Muscle of leg (tissue), 11 donors: ENCODE data around the gene AMOTL2. TPM values are rescaled to one million over a fixed set of nuclear protein-coding genes. Genes with fewer than 3 reads are reported as not detected.

Experiments
- DNase-seq: peaks from one replicate; pipeline ENCODE4 v3.0.0; 2013
- H3K27ac ChIP-seq: one replicate; pipeline ENCODE4 v1.5.1; 2013; ENCODE audit warnings: mild to moderate bottlenecking, low read length, control low read depth
- H3K27me3 ChIP-seq: one replicate; pipeline ENCODE4 v1.6.1; 2013; ENCODE audit warnings: low read length; ENCODE audit not compliant: control insufficient read depth, insufficient read depth
- H3K36me3 ChIP-seq: one replicate; pipeline ENCODE4 v1.6.1; 2013; ENCODE audit warnings: low read length; ENCODE audit not compliant: control insufficient read depth, insufficient read depth
- H3K4me1 ChIP-seq: one replicate; pipeline ENCODE4 v1.6.1; 2013; ENCODE audit warnings: low read length; ENCODE audit not compliant: control insufficient read depth, insufficient read depth
- H3K4me3 ChIP-seq: one replicate; pipeline ENCODE4 v1.5.1; 2013; ENCODE audit warnings: low read length, control low read depth
- H3K9me3 ChIP-seq: replicated peaks from 2 replicates; pipeline ENCODE4 v1.6.1; 2013; ENCODE audit warnings: low read depth, low read length; ENCODE audit not compliant: control insufficient read depth
- WGBS: methylation state at CpG from one replicate; pipeline ENCODE4 v1.1.5; 2013; ENCODE audit warnings: missing lambda C conversion rate; ENCODE audit not compliant: insufficient coverage; 5-methylcytosine and 5-hydroxymethylcytosine counted together
- polyA plus RNA-seq, 8 donors: library from polyadenylated mRNA; unstranded; fragments of 120-200 nt; gene quantifications; one replicate each; pipeline versions ENCODE4 v1.2.1 to v1.2.3, GENCODE V29; 2013; ENCODE audit warnings: inconsistent platforms in 1 of 8, low replicate concordance in 1 of 8; ENCODE audit not compliant: insufficient read length in 8 of 8, insufficient read depth in 1 of 8
- total RNA-seq: library from RNA; stranded (reverse); fragments of 120-200 nt; gene quantifications from one replicate; pipeline ENCODE4 v1.2.4, GENCODE V29; 2013

AMOTL2 gene
- total and polyA plus RNA-seq, 9 donors = 49.4 to 77.0 (median 58.9) TPM

- no peak for DNase-seq
- H3K4me1 ChIP-seq = peaks cover 30% of the 10 kb centered on the region
- WGBS = no CpG with 5 or more reads among the region's 7 CpGs
- no peak overlapping the region for H3K27ac ChIP-seq
- H3K27me3 ChIP-seq = no peaks in the 10 kb centered on the region
- H3K9me3 ChIP-seq = peaks cover 9% of the 10 kb centered on the region
- no peaks in the 10 kb centered on the region for H3K36me3 ChIP-seq
- H3K4me3 ChIP-seq = no peak overlapping the region
Observed at GRCh38 chr3:134397755-134398154, 23.5 kb upstream of the AMOTL2 start.

GRCh38 chr3:134395103-134395502 is 20.9 kb upstream of the AMOTL2 start:
- peaks cover 45% of the 10 kb centered on the region for H3K4me1 ChIP-seq
- no CpG with 5 or more reads among the region's 1 CpG for WGBS
- no peaks in the 10 kb centered on the region for H3K27me3 ChIP-seq
- no peaks in the 10 kb centered on the region for H3K9me3 ChIP-seq
- DNase-seq = no peak
- no peak overlapping the region for H3K4me3 ChIP-seq
- no peaks in the 10 kb centered on the region for H3K36me3 ChIP-seq
- H3K27ac ChIP-seq = no peak overlapping the region

DNA sequence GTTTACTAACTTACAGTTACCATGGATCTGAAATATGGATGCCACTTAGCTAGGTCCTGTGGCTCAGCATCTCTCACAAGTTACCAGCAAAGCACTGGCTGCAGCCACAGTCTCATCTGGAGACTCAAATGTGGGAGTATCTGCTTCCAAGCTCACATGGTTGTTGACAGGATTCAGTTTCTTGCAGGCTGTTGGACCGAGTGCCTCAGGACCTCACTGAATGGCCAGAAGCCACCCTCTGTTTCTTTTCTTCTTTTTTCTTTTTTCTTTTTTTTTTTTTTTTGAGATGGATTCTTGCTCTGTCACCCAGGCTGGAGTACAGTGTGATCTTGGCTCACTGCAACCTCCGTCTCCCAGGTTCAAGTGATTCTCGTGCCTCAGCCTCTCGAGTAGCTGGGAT is 20.1 kb upstream of the AMOTL2 start:
- Histone ChIP-seq H3K27me3 (no peaks in the 10 kb centered on the region), H3K4me3 (no peak overlapping the region), H3K27ac (no peak overlapping the region), H3K9me3 (peaks cover 3% of the 10 kb centered on the region), H3K36me3 (no peaks in the 10 kb centered on the region), H3K4me1 (peaks cover 48% of the 10 kb centered on the region)
- no CpG with 5 or more reads among the region's 4 CpGs for WGBS
- DNase-seq = peak; percentile 66

DNA sequence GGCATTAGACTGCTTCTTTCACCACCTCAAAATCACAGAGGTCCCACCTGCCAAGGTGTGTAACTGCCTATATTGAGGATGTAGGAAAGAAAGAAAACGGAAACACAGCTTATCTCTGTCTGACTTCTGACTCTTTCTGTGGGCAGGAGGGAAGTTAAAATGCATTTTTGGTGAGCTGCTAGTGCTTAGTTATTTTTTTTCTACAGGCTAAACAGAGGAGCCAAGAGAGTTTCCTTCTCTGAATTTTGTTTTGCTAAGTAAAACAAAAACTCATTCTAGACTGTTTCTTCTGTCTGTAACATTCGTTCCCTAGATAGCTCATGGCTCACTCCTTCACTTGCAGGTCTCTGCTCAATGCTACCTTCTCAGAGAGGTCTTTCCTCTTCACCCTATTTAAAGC is 18.8 kb upstream of the AMOTL2 start:
- peaks cover 3% of the 10 kb centered on the region for H3K9me3 ChIP-seq
- H3K27ac ChIP-seq = peak overlapping the region; percentile 71
- peak; percentile 64 for DNase-seq
- H3K36me3 ChIP-seq = no peaks in the 10 kb centered on the region
- H3K4me3 ChIP-seq = no peak overlapping the region
- H3K27me3 ChIP-seq = peaks cover 2% of the 10 kb centered on the region
- WGBS = 33% methylated on average over 1 of the region's 2 CpGs
- H3K4me1 ChIP-seq = peaks cover 58% of the 10 kb centered on the region

- DNase-seq = peak; percentile 94
- no peak overlapping the region for H3K4me3 ChIP-seq
- peaks cover 3% of the 10 kb centered on the region for H3K9me3 ChIP-seq
- no CpG with 5 or more reads among the region's 1 CpG for WGBS
- peak overlapping the region; percentile 71 for H3K27ac ChIP-seq
- H3K27me3 ChIP-seq = peaks cover 2% of the 10 kb centered on the region
- H3K4me1 ChIP-seq = peaks cover 61% of the 10 kb centered on the region
- H3K36me3 ChIP-seq = no peaks in the 10 kb centered on the region
Observed at GRCh38 chr3:134392336-134392983, 18.2 kb upstream of the AMOTL2 start.

GRCh38 chr3:134389865-134390264 is 15.6 kb upstream of the AMOTL2 start:
- peaks cover 3% of the 10 kb centered on the region for H3K9me3 ChIP-seq
- no peak overlapping the region for H3K4me3 ChIP-seq
- H3K27ac ChIP-seq = no peak overlapping the region
- no CpG with 5 or more reads among the region's 1 CpG for WGBS
- peaks cover 44% of the 10 kb centered on the region for H3K4me1 ChIP-seq
- H3K27me3 ChIP-seq = peaks cover 2% of the 10 kb centered on the region
- H3K36me3 ChIP-seq = no peaks in the 10 kb centered on the region
- DNase-seq = no peak

- Histone ChIP-seq H3K27ac (no peak overlapping the region), H3K27me3 (peaks cover 2% of the 10 kb centered on the region), H3K36me3 (no peaks in the 10 kb centered on the region), H3K4me3 (no peak overlapping the region), H3K4me1 (peaks cover 39% of the 10 kb centered on the region), H3K9me3 (peaks cover 3% of the 10 kb centered on the region)
- 62% methylated on average over 4 of the region's 10 CpGs for WGBS
- no peak for DNase-seq
Observed at GRCh38 chr3:134388788-134389485, 14.7 kb upstream of the AMOTL2 start.

- peaks cover 3% of the 10 kb centered on the region for H3K9me3 ChIP-seq
- no peak overlapping the region for H3K4me3 ChIP-seq
- H3K27ac ChIP-seq = no peak overlapping the region
- peaks cover 35% of the 10 kb centered on the region for H3K4me1 ChIP-seq
- DNase-seq = no peak
- no peaks in the 10 kb centered on the region for H3K36me3 ChIP-seq
- H3K27me3 ChIP-seq = peaks cover 2% of the 10 kb centered on the region
- no CpG with 5 or more reads among the region's 1 CpG for WGBS
Observed at GRCh38 chr3:134388292-134388691, 14.0 kb upstream of the AMOTL2 start.

DNA sequence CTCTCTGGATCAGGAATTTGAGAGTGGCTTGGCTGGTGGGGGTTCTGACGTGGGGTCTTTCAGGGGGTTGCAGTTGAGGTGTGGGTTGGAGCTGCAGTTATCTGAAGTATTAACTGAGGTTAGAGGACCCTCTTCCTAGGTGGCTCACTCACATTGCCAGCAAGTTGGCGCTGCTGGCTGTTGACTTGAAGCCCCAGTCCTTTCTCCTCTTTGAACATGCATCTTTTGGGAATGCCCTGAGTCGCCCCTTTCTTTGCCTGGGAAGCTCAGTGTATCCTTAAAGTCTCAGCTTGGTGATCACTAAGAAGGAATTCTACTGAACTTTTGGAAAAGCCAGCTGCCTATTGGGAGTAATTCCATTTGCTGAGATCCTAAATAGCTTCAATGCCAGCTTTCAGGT is 13.0 kb upstream of the AMOTL2 start:
- peaks cover 26% of the 10 kb centered on the region for H3K4me1 ChIP-seq
- peaks cover 3% of the 10 kb centered on the region for H3K9me3 ChIP-seq
- H3K36me3 ChIP-seq = no peaks in the 10 kb centered on the region
- no peak overlapping the region for H3K27ac ChIP-seq
- no peak overlapping the region for H3K4me3 ChIP-seq
- 90% methylated on average over 2 of the region's 3 CpGs for WGBS
- H3K27me3 ChIP-seq = peaks cover 2% of the 10 kb centered on the region
- no peak for DNase-seq

GRCh38 chr3:134384963-134385362 is 10.7 kb upstream of the AMOTL2 start:
- no CpG with 5 or more reads among the region's 7 CpGs for WGBS

More at GRCh38 chr3:134384963-134385362, 10.7 kb upstream of the AMOTL2 start:
- H3K36me3 ChIP-seq = no peaks in the 10 kb centered on the region
- peaks cover 2% of the 10 kb centered on the region for H3K9me3 ChIP-seq
- H3K4me3 ChIP-seq = no peak overlapping the region
- no peak for DNase-seq
- H3K27ac ChIP-seq = no peak overlapping the region
- peaks cover 25% of the 10 kb centered on the region for H3K4me1 ChIP-seq
- peaks cover 4% of the 10 kb centered on the region for H3K27me3 ChIP-seq
